HG03354 (cell line): Measurements from ENCODE around the gene CTDNEP1.

ENCODE experiments used
- ATAC-seq: cut with Tn5 transposase; IDR thresholded peaks from one replicate; pipeline ENCODE4 v1.9.1; 2021; ENCODE audit warnings: mild to moderate bottlenecking; ENCODE audit not compliant: unreplicated experiment, poor library complexity, severe bottlenecking

CTDNEP1 gene

DNA sequence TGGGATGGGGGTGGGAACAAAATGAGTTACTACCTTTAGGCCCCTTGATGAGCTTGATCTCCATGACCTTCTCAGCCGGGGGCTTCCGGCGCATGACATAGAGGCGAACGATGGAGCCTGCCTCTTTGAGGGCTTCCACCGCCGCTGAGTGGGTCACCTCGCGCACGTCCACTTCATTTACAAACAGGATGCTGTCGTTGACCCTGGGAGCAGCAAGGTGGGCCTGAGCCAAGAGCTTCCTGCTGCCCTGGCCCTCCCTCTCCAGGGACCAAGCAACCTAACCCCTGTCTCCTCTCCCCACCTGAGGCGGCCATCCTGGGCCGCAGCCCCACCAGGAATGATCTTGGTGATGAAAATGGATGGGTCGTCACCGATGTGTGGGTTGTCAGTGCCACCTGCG, 48.1 kb downstream of the CTDNEP1 start:
- ATAC-seq = no peak

DNA sequence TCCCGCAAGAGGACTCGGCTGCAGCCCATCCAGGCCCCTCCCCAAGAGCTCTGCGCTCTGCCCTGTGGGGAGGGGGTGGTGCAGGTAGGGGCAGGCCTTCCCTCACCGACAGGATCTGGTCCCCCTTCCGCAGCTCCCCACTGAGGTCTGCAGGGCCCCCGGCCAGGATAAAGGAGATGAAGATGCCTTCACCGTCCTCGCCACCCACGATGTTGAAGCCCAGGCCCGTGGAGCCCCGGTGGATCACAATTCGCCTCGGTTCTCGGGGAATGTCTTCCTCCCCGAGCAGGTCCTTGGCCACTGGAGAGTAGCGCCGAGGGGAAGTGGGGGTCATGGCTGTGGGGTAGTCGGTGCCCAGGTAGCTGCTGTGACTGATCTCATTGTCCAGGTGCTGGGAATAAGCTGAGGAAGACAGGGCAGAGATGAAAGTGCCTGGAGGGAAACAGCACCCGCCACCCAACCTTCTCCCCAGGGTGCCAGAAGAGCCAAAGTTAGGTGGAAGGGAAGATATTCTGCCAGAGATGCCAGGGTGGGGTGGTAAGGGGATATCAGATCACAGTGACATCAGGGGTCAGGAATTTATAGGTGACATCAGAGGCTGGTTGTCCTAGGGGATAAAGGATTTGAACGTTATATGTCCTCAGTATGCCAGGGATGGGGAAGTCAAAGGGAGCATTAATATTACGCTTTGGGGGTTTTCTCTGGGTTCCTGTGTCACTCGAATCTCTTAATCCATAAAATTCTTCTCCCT, 54.7 kb downstream of the CTDNEP1 start:
- no peak for ATAC-seq

DNA sequence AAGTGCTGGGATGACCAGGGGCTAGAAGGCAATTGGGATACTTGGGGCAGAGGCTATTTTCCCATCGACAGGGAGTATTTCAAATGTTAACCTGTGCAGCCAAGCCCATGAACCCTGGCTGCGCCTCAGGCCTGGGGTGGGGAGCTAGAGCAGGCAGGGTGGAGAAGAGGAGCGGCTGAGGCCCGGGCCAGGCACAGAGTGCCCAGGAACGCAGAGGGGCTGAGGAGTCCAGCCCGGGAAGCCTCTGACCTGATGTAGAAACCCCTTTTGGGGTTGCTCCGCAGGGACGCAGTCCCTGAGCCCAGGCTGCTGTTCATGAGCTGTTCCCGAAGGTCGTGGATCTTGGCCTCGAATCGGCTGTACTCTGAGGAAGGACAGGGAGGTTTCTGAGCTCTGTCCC, 55.6 kb downstream of the CTDNEP1 start:
- no peak for ATAC-seq
